ENCODE measurements around the gene ZNF653. TPM values are rescaled to one million over a fixed set of nuclear protein-coding genes. Genes with fewer than 3 reads are reported as not detected.

Gene ZNF653
- total and polyA plus RNA-seq, 7 donors: 4.0 to 11.5 (median 6.2) TPM

- 89 to 94% (median 91%) methylated on average over 7 of the region's 7 CpGs for WGBS, 3 donors
- peaks cover 0 to 30% of the 10 kb centered on the region in 2 donors for H3K36me3 ChIP-seq (ENCODE audit: insufficient read depth in 1 of 2, low read depth in 1 of 2)
These were observed 16.3 kb downstream of the ZNF653 start for GRCh38 chr19:11489378-11489777.

GRCh38 chr19:11486661-11487503 is 18.8 kb downstream of the ZNF653 start:
- DNase-seq (no peak), ATAC-seq (no peak)
- peaks cover 0 to 28% (median 6%) of the 10 kb centered on the region in 3 donors for H3K27me3 ChIP-seq (ENCODE audit: insufficient read depth in 3 of 3, low read length in 2 of 3)
- H3K4me3 ChIP-seq: no peak overlapping the region
- no peaks in the 10 kb centered on the region for H3K9me3 ChIP-seq
- peaks cover 0 to 23% of the 10 kb centered on the region in 2 donors for H3K36me3 ChIP-seq (ENCODE audit: insufficient read depth in 1 of 2, low read depth in 1 of 2)
- 89 to 92% (median 91%) methylated on average over 45 of the region's 45 CpGs for WGBS, 3 donors
- TF ChIP-seq CTCF (IDR thresholded peaks at IDR 0.05): no peak
- intact Hi-C loops (cut with DNase I): no loop called here
- H3K4me1 ChIP-seq: peaks cover 7% of the 10 kb centered on the region
- no peak overlapping the region for H3K27ac ChIP-seq

More at GRCh38 chr19:11489378-11489777, 16.3 kb downstream of the ZNF653 start:
- DNase-seq (no peak), ATAC-seq (no peak)
- Histone ChIP-seq H3K4me1 (no peaks in the 10 kb centered on the region), H3K27me3 (ENCODE audit: insufficient read depth in 3 of 3, low read length in 2 of 3) (peaks cover 0 to 3% (median 0%) of the 10 kb centered on the region in 3 donors), H3K9me3 (no peaks in the 10 kb centered on the region), H3K4me3 (no peak overlapping the region), H3K27ac (no peak overlapping the region)
- intact Hi-C loops (cut with DNase I): no loop called here
- no peak for TF ChIP-seq CTCF (IDR thresholded peaks at IDR 0.05)

GRCh38 chr19:11485245-11485837 is 20.3 kb downstream of the ZNF653 start:
- ATAC-seq: no peak
- no peak overlapping the region for H3K4me3 ChIP-seq
- H3K4me1 ChIP-seq: peaks cover 7% of the 10 kb centered on the region
- 75 to 86% (median 78%) methylated on average over 13 of the region's 13 CpGs for WGBS, 3 donors
- no peak for DNase-seq
- H3K27ac ChIP-seq: no peak overlapping the region
- peaks cover 0 to 19% of the 10 kb centered on the region in 2 donors for H3K36me3 ChIP-seq (ENCODE audit: insufficient read depth in 1 of 2, low read depth in 1 of 2)
- no peaks in the 10 kb centered on the region for H3K9me3 ChIP-seq
- no peak for TF ChIP-seq CTCF (IDR thresholded peaks at IDR 0.05)
- peaks cover 0 to 44% (median 9%) of the 10 kb centered on the region in 3 donors for H3K27me3 ChIP-seq (ENCODE audit: insufficient read depth in 3 of 3, low read length in 2 of 3)
- intact Hi-C loops (cut with DNase I): no loop called here

- H3K36me3 ChIP-seq (ENCODE audit: insufficient read depth in 1 of 2, low read depth in 1 of 2): peaks cover 0 to 19% of the 10 kb centered on the region in 2 donors
- no peak overlapping the region for H3K27ac ChIP-seq
- intact Hi-C loops (cut with DNase I): loop anchor here (5.0 kb wide), 2 partner anchors 101 to 191 kb away; partner anchors contain the start of gene EPOR (in 1 of the 2)
- 72 to 77% (median 74%) methylated on average over 53 to 57 of the region's 57 CpGs for WGBS, 3 donors
- no peak for TF ChIP-seq CTCF (IDR thresholded peaks at IDR 0.05)
- H3K4me1 ChIP-seq: peaks cover 14% of the 10 kb centered on the region
- DNase-seq (no peak), ATAC-seq (no peak)
- H3K4me3 ChIP-seq: no peak overlapping the region
- peaks cover 0 to 62% (median 19%) of the 10 kb centered on the region in 3 donors for H3K27me3 ChIP-seq (ENCODE audit: insufficient read depth in 3 of 3, low read length in 2 of 3)
- H3K9me3 ChIP-seq: no peaks in the 10 kb centered on the region
These were observed 22.1 kb downstream of the ZNF653 start for GRCh38 chr19:11483366-11484111.
